Sigmoid colon (tissue), 4 donors: Measurements from ENCODE around the gene VAX1.

Source experiments
- CTCF ChIP-seq, 4 experiments: fragments of 450-650 bp in 3 of 4; fragments of 200-600 bp in 1 of 4; IDR thresholded peaks; one replicate each; pipeline ENCODE4 v1.5.1; 2016 to 2019; ENCODE audit warnings: antibody characterized with exemption in 4 of 4, mild to moderate bottlenecking in 3 of 4, moderate library complexity in 2 of 4
- EP300 ChIP-seq, 4 donors: sonication (generic); formaldehyde crosslinking; IDR thresholded peaks; one replicate each; pipeline ENCODE4 v1.6.1; 2017; ENCODE audit warnings: antibody characterized with exemption in 4 of 4
- POLR2A ChIP-seq, 2 donors: fragments of 450-650 bp; IDR thresholded peaks; one replicate each; pipeline ENCODE4 v1.6.1; 2016; ENCODE audit warnings: antibody characterized with exemption in 2 of 2, mild to moderate bottlenecking in 2 of 2, moderate library complexity in 2 of 2
- POLR2AphosphoS5 ChIP-seq, 4 donors: sonication (generic); formaldehyde crosslinking; IDR thresholded peaks; one replicate each; pipeline ENCODE4 v1.6.1; 2017; ENCODE audit warnings: antibody characterized with exemption in 4 of 4

GRCh38 chr10:117137911-117138642, at the start of gene VAX1:
- TF ChIP-seq CTCF (IDR thresholded peaks at IDR 0.05) (no peak), POLR2AphosphoS5 (IDR thresholded peaks at IDR 0.05) (no peak), POLR2A (IDR thresholded peaks at IDR 0.05) (no peak), EP300 (IDR thresholded peaks at IDR 0.05) (no peak)
